ENCODE results near the gene NEDD4L. TPM values are rescaled to one million over a fixed set of nuclear protein-coding genes. Genes with fewer than 3 reads are reported as not detected.
A peak's percentile ranks its signal among the peaks of the same experiment; 100 is the strongest.

Gene NEDD4L
- total and polyA plus RNA-seq, 2 donors (not counting 1 experiment from before 2014, with no cell fraction given) = 10.3 to 25.7 TPM

- no peaks in the 10 kb centered on the region for H3K9me3 Mint-ChIP-seq (ENCODE audit: insufficient read depth)
- no peaks in the 10 kb centered on the region for H3K36me3 ChIP-seq (replicated peaks in 1 of 2; ENCODE audit: control extremely low read depth in 1 of 2, control insufficient read depth in 1 of 2, extremely low read depth in 1 of 2, insufficient read depth in 2 of 2, low read length in 1 of 2)
Measured at GRCh38 chr18:58045242-58046092, 1.4 kb downstream of the NEDD4L start.

More at GRCh38 chr18:58045242-58046092, 1.4 kb downstream of the NEDD4L start:
- CTCF ChIA-PET = interaction anchor here (0.5 to 1.5 kb wide), 10 partner anchors 10 to 108 kb away, joined by 3 to 10 read pairs (median 4); no protein-coding TSS in a partner anchor
- Mint-ChIP-seq H3K4me3 (peak overlapping the region; percentile 98), H3K27me3 (no peaks in the 10 kb centered on the region), H3K4me1 (peaks cover 30% of the 10 kb centered on the region), H3K27ac (peak overlapping the region; percentile 86)
- H3K27me3 ChIP-seq (replicated peaks in 1 of 4; ENCODE audit: control extremely low read depth in 1 of 4, control insufficient read depth in 3 of 4, insufficient read depth in 4 of 4, low read length in 3 of 4) = no peaks in the 10 kb centered on the region
- intact Hi-C loops (cut with micrococcal nuclease) = loop anchor here (2.0 to 10.0 kb wide), 4 partner anchors 91 to 1313 kb away; partner anchors contain the start of genes FECH and LMAN1
- H3K79me2 ChIP-seq (ENCODE audit: control insufficient read depth, insufficient read depth, low read length) = no peaks in the 10 kb centered on the region
- no peaks in the 10 kb centered on the region for H4K20me1 ChIP-seq (ENCODE audit: control insufficient read depth, insufficient read depth, low read length, poor library complexity, severe bottlenecking)
- H3K9ac ChIP-seq (ENCODE audit: low read length) = peak overlapping the region; percentile 89
- peaks cover 13 to 36% of the 10 kb centered on the region in 2 donors for H3K4me1 ChIP-seq (ENCODE audit: control insufficient read depth in 2 of 2, insufficient read depth in 2 of 2, low read length in 2 of 2)
- H3K4me3 ChIP-seq (ENCODE audit: control extremely low read depth in 1 of 5, extremely low read depth in 1 of 5, insufficient read depth in 1 of 5, low read depth in 2 of 5, low read length in 4 of 5) = peak overlapping the region; percentile 17 to 98 (median 87)
- no peak overlapping the region for H3K27ac ChIP-seq (ENCODE audit: low read length in 2 of 2)
- ATAC-seq (ENCODE audit: low read depth) (no peak), DNase-seq (peak; percentile 65)
- 7% methylated on average over 25 of the region's 33 CpGs for WGBS (ENCODE audit: insufficient coverage)
- no peak for TF ChIP-seq CTCF (IDR thresholded peaks at IDR 0.05)
- no peak for TF ChIP-seq EZH2 (IDR thresholded peaks at IDR 0.05; ENCODE audit: borderline replicate concordance, insufficient read depth, low read depth, low read length, poor library complexity, severe bottlenecking)
- peak overlapping the region; percentile 99 for H3K4me2 ChIP-seq (replicated peaks; ENCODE audit: low read depth, low read length, poor library complexity, severe bottlenecking)
- H3K9me3 ChIP-seq (ENCODE audit: control extremely low read depth in 1 of 3, control insufficient read depth in 2 of 3, insufficient read depth in 1 of 3, low read length in 2 of 3) = no peaks in the 10 kb centered on the region
- POLR2A ChIA-PET = no interaction called here
- peak overlapping the region; percentile 97 for H2AFZ ChIP-seq (ENCODE audit: insufficient read depth, low read depth, low read length, poor library complexity, severe bottlenecking)

Measured in B cell (primary cell).